HG03469 (cell line): Measurements from ENCODE around the gene PDE2A.
"Not testable (repeated sequence)": the region's sequence is repeated elsewhere in the genome, so short reads cannot be mapped to it uniquely, and the experiment has no call there.

ENCODE experiments used
- ATAC-seq: cut with Tn5 transposase; IDR thresholded peaks from one replicate; pipeline ENCODE4 v1.9.1; 2021; ENCODE audit warnings: mild to moderate bottlenecking, moderate library complexity, moderate number of reproducible peaks; ENCODE audit not compliant: unreplicated experiment

The PDE2A gene

DNA sequence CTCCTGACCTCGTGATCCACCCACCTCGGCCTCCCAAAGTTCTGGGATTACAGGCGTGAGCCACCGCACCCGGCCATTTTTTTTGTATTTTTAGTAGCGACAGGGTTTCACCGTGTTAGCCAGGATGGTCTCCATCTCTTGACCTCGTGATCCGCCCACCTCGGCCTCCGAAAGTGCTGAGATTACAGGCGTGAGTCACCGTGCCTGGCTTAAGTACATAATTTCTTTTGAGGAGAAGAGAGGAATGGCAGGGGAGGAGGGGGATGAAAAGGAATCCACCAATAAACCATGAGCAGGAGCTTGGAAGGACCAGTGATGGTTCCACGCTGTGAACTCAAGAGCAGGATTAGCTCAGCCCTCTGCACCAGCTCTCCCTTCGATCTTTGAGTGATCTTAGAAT, 113.4 kb downstream of the PDE2A start:
- ATAC-seq = not testable (repeated sequence)

- no peak for ATAC-seq
These were observed 117.8 kb downstream of the PDE2A start for GRCh38 chr11:72556433-72556832.

GRCh38 chr11:72555014-72555522, 119.2 kb downstream of the PDE2A start:
- not testable (repeated sequence) for ATAC-seq

DNA sequence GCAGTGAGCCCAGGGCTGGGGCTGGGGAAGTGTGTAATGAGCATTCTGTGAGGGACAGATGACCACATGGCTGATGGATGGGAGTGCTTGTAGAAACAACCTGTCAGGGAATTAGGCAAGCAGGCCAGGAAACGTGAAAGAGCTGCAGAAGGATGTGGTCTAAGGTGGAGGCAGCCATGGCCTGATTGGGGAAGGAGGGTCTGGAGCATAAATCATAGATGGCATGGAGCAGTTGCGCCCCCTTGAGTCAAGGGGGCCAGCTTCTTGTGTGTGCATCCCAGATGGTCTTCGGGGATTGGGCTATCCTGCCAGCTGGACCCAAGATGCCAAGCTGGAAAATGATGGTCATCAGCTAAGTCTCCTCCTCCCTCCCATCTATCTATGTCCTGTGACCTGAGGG, 120.5 kb downstream of the PDE2A start:
- no peak for ATAC-seq

DNA sequence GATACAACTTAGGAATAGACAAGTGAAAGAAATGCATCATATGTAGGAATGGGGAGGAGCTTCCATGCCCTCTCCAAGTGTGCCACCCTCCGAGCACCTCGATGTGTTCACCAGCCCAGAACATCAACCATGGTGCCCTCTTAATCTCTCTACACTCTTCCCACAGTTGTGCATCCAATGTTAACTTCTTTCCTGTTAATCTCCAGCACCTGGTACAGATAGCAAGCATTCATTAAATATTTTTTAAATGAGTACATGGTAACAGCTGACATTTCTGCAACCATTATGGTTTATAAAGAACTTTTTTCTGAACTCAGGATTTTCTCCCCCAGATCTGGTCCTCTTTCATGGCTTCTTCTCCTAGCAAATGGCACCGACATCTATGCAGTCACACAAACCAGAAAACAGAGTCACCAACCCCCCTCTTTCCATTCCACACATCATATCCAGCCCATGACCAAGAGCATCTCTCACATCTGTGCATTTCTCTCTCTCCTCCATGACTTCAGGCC, 121.8 kb downstream of the PDE2A start:
- ATAC-seq = no peak

DNA sequence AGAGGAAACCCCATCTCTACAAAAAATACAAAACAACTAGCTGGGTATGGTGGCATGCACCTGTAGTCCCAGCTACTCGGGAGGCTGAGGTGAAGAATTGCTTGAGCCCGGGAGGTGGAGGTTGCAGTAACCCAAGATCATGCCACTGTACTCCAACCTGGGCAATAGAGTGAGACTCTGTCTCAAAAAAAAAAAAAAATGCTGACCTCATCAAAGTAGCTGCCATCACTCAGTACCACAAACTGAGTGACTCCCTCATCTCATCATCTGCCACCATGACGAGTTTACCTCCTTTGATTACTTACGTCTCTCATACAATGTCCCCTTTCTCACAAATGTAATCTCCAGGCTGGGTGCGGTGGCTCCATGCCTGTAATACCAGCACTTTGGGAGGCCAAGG, 122.7 kb downstream of the PDE2A start:
- ATAC-seq = no peak

DNA sequence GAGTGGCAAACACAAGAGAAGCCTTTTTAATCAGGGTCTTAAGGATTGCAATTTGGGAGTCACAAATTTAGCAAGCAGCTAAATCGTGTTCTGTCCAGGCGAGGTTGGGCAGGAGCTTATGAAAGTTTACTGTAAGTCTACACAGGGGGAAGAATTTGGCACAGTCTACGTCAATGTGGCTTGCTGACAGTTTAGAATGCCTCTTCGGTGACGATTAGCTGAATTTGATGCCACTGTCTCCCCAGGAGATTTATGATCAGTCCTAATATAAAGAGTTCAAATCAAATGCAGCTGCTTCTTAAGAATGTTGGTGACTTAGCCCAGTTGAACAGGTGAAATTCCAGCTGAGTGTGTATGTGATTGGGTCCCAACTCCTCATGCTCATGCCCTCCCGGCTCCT, 125.8 kb downstream of the PDE2A start:
- ATAC-seq = no peak

- ATAC-seq = no peak
These were observed 127.4 kb downstream of the PDE2A start for GRCh38 chr11:72546866-72547265.

DNA sequence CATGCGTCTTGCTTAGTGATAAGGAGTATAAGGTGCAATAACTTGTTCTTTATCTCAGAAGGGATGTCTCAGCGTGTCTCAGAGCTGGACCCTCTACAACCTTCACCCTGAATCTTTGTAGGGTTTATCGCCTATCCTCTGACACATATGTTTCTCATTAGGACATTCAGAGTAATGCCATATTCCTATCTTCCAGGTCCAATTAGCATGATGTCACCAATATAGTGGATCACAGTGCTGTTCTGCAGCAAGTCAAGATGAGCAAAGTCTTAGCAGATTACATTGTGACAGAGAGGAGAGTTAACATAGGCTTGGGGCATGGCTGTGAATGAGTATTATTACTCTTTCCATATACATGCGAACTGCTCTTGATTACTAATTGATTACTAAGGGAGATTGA, 129.6 kb downstream of the PDE2A start:
- ATAC-seq = no peak

DNA sequence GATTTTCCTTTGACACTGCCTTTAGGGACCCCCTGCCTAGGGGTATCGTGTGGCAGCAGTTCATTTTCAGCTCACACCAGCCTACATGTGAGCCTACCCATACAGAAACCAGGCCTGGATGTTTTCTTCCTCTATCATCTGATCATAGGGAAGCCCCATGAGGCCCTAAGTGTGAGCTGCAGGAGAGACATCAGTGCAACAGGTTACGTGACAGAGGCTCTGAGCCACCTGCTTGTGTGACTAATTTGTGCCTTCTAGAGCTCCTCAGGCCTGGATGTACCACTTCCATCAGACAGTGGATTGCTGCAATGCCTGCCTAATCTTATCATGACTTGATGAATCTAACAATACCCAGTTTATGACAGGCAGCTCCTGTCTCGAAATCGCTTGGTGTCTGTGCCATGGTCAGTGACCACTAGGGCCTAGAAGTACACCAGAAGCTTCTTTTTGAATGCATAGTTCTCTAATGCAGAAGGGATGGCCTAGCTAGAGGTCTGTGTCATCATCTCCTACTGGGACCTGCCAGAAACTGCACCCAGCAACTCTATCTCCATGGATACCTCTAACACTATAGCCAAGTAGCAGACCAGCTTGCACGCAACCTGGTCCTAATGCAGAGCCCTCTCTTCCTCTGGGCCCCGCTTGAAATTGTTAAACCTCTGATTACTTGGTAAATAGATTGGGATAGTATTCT, 130.2 kb downstream of the PDE2A start:
- ATAC-seq = no peak

DNA sequence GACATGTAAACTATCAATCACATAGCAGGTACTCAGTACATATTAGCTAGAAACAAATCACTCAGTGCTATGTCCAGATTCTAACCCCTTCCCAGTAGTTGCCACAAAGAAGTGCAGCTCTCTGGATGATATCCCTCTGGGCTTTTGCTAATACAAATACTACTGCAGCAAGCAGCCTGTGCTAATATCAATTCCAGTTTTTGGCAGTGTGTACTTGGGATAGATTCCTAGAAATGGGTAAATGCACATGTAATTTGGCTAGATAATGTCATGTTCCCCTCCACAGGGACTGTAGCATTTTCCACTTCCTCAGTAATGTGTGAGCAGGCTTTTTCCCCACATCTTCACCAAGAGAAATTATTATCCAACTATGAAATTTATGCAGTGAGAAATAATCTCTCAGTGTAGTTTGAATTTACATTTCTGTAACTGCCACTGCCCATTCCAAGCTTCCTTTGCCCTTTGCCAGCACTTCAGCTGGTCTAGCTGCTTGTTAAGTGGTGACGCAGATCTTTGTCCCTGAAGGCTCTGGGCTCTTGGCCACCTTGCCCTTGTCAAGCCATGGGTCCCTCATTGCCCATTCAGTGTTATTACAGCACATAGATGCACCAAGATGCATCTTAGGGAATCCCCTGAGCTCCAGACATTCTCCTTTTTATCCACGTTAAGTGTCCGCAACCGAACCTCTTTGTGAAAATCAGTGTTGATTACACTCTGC, 132.8 kb downstream of the PDE2A start:
- no peak for ATAC-seq

DNA sequence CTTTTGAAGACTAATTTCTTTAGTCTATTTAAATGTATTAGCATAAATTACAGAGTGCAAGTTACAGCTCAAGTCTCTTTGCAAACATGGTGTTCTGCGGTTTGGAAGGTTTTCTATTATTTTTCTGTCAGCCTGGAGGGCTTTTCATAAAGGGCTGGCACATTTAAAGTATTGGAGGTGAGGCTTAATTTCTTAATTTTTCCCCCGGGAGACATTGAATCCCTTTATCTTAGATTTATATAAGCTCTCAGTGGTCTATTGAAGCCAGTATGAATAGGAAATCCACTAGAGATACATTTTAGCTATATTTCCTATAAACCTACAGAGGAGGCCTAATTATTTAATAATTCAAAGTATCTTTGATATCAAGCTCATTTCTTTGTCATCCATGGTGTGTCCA, 137.2 kb downstream of the PDE2A start:
- ATAC-seq = no peak

DNA sequence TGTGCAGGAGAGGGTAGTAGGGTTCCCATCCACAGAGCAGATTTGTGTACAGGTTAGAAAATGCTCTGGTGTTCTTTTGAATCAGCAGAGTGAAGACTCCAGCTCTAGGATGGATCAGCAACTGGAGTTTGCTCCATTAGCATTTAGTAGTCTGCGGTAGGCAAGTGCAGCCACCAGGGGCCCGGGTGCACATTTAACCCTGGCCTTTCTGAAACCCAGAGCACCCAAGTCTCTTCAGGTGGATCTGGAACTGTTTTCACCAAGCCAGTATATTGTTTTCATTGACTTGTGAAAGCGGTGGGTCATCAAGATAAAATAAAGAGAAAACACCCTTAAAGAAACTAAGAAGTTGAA, 139.1 kb downstream of the PDE2A start:
- ATAC-seq = no peak

- no peak for ATAC-seq
These were observed 139.6 kb downstream of the PDE2A start for GRCh38 chr11:72534371-72535193.

GRCh38 chr11:72529068-72529467, 145.2 kb downstream of the PDE2A start:
- no peak for ATAC-seq

DNA sequence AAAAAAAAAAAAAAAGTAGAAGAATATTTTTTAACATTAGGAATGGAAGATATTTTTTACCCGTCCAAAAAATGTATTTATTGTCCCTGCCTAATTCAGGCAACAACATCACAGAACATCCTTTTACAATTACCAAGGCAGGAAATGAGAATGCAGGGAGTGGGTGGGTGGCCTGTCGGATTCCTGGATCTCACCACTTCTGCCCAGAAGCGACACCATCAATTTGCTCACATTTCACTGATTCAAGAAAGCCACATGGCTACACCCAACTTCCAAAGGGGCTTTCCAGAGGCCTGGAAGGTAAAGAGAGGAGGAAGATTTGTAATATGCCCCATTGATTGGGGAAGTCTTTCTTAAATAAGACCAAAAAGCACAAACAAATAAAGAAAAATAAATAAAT, 146.1 kb downstream of the PDE2A start:
- no peak for ATAC-seq
